KMS-11 (cell line): ENCODE results near the gene PTCD2.

ENCODE experiments used
- H2AFZ ChIP-seq: fragments of 200-600 bp; sonication (generic); 2 replicates; pipeline ENCODE4 v1.6.1; 2016; ENCODE audit warnings: antibody characterized with exemption, mixed run types, low read depth
- H3K27ac ChIP-seq: fragments of 200-600 bp; sonication (generic); 2 replicates; pipeline ENCODE4 v1.6.1; 2016; ENCODE audit warnings: mild to moderate bottlenecking, mixed run types
- H3K27me3 ChIP-seq: fragments of 200-600 bp; sonication (generic); 2 replicates; pipeline ENCODE4 v1.6.1; 2017; ENCODE audit warnings: mild to moderate bottlenecking, low read depth, mixed run types, moderate library complexity; ENCODE audit not compliant: insufficient read depth
- H3K36me3 ChIP-seq: fragments of 200-600 bp; sonication (generic); 2 replicates; pipeline ENCODE4 v1.6.1; 2017; ENCODE audit warnings: mild to moderate bottlenecking, mixed run types; ENCODE audit not compliant: insufficient read depth
- H3K4me1 ChIP-seq: fragments of 200-600 bp; sonication (generic); 2 replicates; pipeline ENCODE4 v1.6.1; 2016; ENCODE audit warnings: mild to moderate bottlenecking, low read depth, mixed run types; ENCODE audit not compliant: poor library complexity, severe bottlenecking
- H3K4me2 ChIP-seq: fragments of 200-600 bp; sonication (generic); 2 replicates; pipeline ENCODE4 v1.7.0; 2016; ENCODE audit warnings: mild to moderate bottlenecking, mixed run types
- H3K4me3 ChIP-seq: fragments of 200-600 bp; sonication (generic); IDR thresholded peaks from 2 replicates; pipeline ENCODE4 v1.6.1; 2017; ENCODE audit warnings: low read depth, low read length, mixed read lengths; ENCODE audit not compliant: insufficient read depth
- H3K79me2 ChIP-seq: fragments of 200-600 bp; sonication (generic); 2 replicates; pipeline ENCODE4 v1.6.1; 2016; ENCODE audit warnings: low read depth, mixed run types; ENCODE audit not compliant: insufficient read depth
- H3K9ac ChIP-seq: fragments of 200-600 bp; sonication (generic); 2 replicates; pipeline ENCODE4 v1.6.1; 2016; ENCODE audit warnings: mild to moderate bottlenecking, mixed run types
- H4K20me1 ChIP-seq: fragments of 200-600 bp; sonication (generic); 2 replicates; pipeline ENCODE4 v1.6.1; 2016; ENCODE audit warnings: mild to moderate bottlenecking, mixed run types; ENCODE audit not compliant: insufficient read depth
- CTCF ChIP-seq: fragments of 200-600 bp; sonication (generic); conservative IDR thresholded peaks from 2 replicates; pipeline ENCODE4 v1.6.1; 2017; ENCODE audit warnings: low read depth, mild to moderate bottlenecking, antibody characterized with exemption, low read length, moderate library complexity, mixed read lengths

Gene PTCD2

GRCh38 chr5:72380492-72381274 is 60.5 kb downstream of the PTCD2 start:
- Histone ChIP-seq H4K20me1 (no peaks in the 10 kb centered on the region), H3K27me3 (no peaks in the 10 kb centered on the region), H2AFZ (no peak overlapping the region), H3K4me1 (no peaks in the 10 kb centered on the region), H3K9ac (no peak overlapping the region), H3K27ac (no peak overlapping the region), H3K79me2 (no peaks in the 10 kb centered on the region), H3K4me3 (no peak overlapping the region), H3K36me3 (no peaks in the 10 kb centered on the region), H3K4me2 (no peak overlapping the region)
- TF ChIP-seq CTCF = no peak

- no peak for TF ChIP-seq CTCF
- H4K20me1 ChIP-seq = no peaks in the 10 kb centered on the region
- H3K9ac ChIP-seq = no peak overlapping the region
- H3K27ac ChIP-seq = no peak overlapping the region
- H3K79me2 ChIP-seq = no peaks in the 10 kb centered on the region
- no peak overlapping the region for H2AFZ ChIP-seq
- H3K4me2 ChIP-seq = no peak overlapping the region
- H3K36me3 ChIP-seq = no peaks in the 10 kb centered on the region
- H3K4me1 ChIP-seq = no peaks in the 10 kb centered on the region
- H3K4me3 ChIP-seq = no peak overlapping the region
- no peaks in the 10 kb centered on the region for H3K27me3 ChIP-seq
Observed at GRCh38 chr5:72383280-72383679, 63.1 kb downstream of the PTCD2 start.

- no peak for TF ChIP-seq CTCF
Observed at GRCh38 chr5:72383726-72384125, 63.6 kb downstream of the PTCD2 start.

GRCh38 chr5:72386639-72387038 is 66.5 kb downstream of the PTCD2 start:
- no peak for TF ChIP-seq CTCF
- no peak overlapping the region for H3K4me3 ChIP-seq
- no peaks in the 10 kb centered on the region for H3K79me2 ChIP-seq
- no peaks in the 10 kb centered on the region for H4K20me1 ChIP-seq
- H3K9ac ChIP-seq = no peak overlapping the region
- H3K36me3 ChIP-seq = no peaks in the 10 kb centered on the region
- H3K4me1 ChIP-seq = no peaks in the 10 kb centered on the region
- H2AFZ ChIP-seq = no peak overlapping the region
- H3K4me2 ChIP-seq = no peak overlapping the region
- H3K27ac ChIP-seq = no peak overlapping the region
- H3K27me3 ChIP-seq = no peaks in the 10 kb centered on the region

More at GRCh38 chr5:72383726-72384125, 63.6 kb downstream of the PTCD2 start:
- H4K20me1 ChIP-seq = no peaks in the 10 kb centered on the region
- no peak overlapping the region for H3K9ac ChIP-seq
- no peaks in the 10 kb centered on the region for H3K79me2 ChIP-seq
- H3K36me3 ChIP-seq = no peaks in the 10 kb centered on the region
- no peak overlapping the region for H3K27ac ChIP-seq
- H3K4me1 ChIP-seq = no peaks in the 10 kb centered on the region
- H3K27me3 ChIP-seq = no peaks in the 10 kb centered on the region
- H3K4me3 ChIP-seq = no peak overlapping the region
- no peak overlapping the region for H3K4me2 ChIP-seq
- no peak overlapping the region for H2AFZ ChIP-seq
